GM21367 (cell line): ENCODE measurements around the gene WEE2.
"Not testable (repeated sequence)": the region's sequence is repeated elsewhere in the genome, so short reads cannot be mapped to it uniquely, and the experiment has no call there.

ENCODE experiments used
- ATAC-seq: cut with Tn5 transposase; IDR thresholded peaks from one replicate; pipeline ENCODE4 v1.9.1; 2021; ENCODE audit not compliant: unreplicated experiment

WEE2 gene

DNA sequence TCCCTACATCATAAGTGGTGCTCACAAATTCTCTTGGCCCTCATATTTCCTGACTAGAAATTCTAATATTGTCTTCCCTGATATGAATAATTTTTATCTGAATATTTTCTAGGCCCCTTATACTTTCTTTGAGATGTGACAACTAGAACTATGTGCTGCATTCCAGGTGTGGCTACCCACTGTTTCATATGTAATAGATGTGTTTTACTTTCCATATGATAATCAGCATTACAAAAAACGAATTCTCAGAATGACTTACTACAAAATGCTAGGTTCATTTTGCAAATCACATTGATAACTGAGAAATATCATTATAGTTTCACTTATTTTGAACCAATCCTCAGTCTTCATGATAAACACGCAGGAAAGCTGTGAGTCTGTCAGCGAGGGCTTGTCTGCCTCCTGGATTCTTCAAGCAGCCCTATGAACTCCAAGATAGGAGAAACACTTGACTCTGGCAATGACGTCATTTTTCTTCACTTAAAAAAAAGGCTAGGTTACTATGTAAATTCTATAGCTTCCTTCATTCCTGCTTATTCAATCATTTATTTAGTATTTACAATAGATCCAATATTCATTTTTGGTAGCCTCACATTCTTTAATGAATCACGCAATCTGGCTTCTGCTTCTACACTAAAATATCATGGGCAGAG is 4.6 kb downstream of the WEE2 start:
- no peak for ATAC-seq

GRCh38 chr7:141713890-141714289 is 5.7 kb downstream of the WEE2 start:
- no peak for ATAC-seq

- ATAC-seq = no peak
Observed at GRCh38 chr7:141714571-141714970, 6.4 kb downstream of the WEE2 start.

- ATAC-seq = no peak
Observed at GRCh38 chr7:141715018-141715417, 6.9 kb downstream of the WEE2 start.

DNA sequence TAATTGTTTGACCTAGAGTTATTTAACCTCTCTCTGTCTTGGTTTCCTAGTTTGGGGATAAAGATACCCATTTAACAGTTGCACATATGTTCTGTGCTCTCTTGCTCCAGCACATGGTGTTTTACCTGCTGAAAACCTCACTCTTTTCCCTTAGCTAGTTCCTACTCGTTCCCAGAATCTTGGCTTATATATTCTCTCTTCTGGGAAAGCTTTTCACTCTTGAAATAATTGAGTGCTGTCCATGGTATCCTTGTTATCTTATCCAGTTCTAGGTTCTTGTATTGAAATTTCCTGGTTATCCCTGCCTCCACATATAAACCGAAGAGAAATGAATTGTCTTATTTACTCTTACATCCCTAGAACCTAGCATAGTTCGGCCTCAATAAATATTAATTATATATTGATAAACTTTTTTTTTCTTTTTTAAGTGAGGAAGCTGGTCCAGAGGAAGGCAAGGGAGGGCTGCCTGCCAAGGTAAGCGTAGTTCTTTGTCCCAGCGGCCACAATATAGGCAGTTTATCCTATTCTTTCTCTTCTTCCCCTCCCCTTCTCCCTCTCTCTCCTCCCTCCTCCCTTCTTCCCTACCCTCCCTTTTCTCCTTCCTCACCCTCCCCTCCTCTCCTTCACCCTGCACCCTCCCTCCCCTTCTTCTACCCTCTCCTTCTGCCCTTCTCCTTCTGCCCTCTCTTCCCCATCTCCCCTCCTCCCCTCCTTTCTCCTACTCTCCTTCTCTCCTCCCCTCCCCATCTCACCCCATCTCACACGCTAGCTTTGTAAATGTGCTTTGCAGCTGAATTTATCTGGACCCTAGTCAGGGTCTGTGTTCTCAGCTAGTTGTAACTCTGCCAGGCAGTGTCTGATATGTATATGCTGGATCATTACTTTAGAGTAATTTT is 7.9 kb downstream of the WEE2 start:
- no peak for ATAC-seq

DNA sequence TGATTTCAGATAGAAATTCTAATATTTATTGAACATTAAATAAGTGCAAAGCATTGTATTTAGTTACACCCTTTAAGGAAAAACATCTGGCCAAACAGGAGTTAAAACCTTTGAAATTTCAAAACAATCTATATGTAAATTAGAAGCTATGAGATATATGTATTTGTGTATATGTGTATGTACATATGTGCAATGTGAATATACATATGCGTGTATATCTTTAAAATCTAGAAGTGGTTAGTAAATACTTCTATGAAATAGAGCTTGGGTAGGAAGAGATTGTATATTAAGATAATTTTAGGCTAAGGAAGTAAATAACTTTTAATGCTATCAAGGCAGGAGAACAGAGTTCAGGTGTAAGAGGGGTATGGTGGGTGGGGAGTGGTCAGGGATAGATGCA is 9.3 kb downstream of the WEE2 start:
- ATAC-seq = no peak

DNA sequence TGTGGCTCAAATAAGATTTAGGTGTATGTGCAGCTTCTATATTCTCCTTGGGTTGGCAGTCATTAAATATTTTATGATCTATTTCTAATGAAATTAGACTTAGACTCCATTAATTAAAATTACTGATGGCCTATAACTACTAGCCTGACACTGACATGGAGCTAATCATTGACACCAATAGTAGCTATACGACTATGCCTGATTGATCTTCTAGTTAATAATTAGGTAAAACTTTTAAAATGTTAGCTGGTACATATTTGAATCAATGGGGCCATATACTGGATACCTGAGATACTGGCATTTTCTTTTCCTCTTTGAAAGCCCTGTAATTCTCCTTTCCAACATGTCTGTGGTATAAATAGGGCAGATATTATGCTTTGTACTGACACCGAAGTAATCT is 14.4 kb downstream of the WEE2 start:
- ATAC-seq = no peak

DNA sequence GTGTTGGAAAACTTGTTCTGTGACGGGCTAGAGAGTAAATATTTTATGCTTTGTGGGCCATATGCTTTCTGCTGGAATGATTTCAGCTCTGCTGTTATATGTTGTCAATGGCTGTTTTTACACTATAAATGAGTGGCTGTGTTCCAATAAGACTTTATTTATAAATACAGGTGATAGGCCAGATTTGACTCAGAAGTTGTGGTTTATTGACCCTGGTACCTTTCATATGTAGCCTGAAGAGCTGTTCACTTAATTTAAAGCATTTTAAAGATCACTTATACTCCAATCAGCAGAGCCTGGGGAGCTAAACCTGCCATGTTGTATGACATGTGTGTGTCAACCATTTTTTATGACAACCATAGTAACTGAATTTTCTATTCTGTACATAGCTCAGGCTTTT is 20.9 kb downstream of the WEE2 start:
- no peak for ATAC-seq

GRCh38 chr7:141731476-141732149 is 23.5 kb downstream of the WEE2 start:
- no peak for ATAC-seq

DNA sequence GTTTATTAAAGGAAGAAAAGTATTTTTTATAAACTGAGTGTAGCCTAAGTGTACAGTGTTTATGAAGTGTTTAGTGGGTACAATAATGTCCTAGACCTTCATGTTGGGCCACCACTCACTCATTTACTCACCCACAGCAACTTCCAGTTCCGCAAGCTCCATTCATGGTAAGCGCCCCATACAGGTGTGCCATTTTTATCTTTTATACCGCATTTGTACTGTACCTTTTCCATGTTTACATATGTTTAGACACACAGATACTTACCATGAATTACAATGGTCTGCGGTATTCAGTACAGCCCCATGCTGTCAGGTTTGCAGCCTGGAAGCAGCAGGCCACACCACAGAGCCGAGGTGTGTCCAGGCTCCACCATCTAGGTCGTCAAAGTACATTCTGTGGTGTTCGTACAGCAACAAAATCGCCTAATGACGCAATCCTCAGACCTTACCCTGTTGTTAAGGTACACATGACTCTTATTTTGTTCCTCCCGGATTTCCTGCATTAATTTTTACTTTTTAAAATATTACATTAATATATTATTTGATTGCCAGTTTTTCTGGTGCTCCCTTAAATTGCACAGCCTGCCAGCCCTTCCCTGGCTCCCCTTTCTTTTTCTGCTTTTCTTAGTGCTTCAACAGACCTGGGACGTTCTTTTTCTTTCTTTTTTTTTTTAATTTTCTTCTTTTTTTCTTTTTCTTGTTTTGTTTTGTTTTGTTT is 29.1 kb downstream of the WEE2 start:
- ATAC-seq = no peak

DNA sequence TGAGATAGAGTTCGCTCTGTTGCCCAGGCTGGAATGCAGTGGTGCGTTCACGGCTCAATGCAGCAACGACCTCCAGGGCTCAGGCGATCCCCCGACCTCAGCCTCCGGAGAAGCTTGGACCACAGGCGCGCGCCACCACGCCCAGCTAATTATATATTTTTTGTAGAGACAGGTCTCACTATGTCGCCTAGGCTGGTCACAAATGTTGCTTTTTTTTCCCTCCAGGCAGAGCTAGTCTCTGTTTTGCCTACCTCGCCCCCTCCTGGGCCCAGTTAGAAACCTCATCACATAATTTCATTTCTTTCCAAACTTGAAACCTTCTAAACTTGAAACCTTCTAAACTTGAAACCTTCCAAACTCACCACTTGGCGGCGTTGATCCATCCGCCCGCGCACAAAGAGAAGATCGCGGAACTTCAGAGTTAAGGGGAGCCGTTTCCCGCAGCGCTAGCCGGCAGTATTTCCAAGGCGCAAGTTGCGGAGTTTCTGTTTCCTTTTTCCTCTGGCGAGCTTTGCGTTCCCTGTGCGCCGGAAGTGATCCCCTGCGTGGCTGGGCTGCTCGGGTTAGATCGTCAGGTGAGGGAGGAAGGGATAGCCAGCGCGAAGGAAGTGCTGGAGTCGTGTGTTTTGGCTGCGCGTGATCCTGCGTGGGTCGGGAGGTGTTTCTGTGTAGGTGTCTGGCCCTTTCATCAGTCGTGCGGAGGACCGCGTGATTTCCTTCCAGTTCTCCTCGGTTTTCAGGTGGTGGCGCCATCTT is 29.9 kb downstream of the WEE2 start, which contains the start of gene SSBP1:
SSBP1 (plus strand) TSS at position 523 of the 756 bp plus-strand sequence. CDS start 809 bp downstream, outside the sequence.
- peak; percentile 92 for ATAC-seq

- ATAC-seq = no peak
Observed at GRCh38 chr7:141738592-141739013, 30.4 kb downstream of the WEE2 start.

DNA sequence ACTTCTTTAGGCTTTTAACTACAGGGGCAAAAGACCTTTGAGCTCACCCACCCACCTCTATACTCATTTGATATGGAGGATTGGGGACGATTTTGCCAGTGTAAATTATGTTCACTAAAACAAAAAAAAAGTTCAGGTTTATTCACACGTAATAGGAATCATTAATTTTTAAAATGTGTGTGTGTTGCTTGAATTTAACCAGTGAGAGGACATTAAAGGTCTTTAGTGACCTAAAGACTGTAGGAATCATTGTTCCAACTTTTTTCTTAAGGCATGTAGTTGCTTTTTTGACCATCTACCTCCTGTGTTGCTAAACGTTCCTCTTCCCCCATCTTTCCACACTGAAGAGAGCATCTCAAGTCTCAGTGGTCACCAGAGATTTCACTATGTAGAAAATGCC is 31.1 kb downstream of the WEE2 start:
- ATAC-seq = no peak

DNA sequence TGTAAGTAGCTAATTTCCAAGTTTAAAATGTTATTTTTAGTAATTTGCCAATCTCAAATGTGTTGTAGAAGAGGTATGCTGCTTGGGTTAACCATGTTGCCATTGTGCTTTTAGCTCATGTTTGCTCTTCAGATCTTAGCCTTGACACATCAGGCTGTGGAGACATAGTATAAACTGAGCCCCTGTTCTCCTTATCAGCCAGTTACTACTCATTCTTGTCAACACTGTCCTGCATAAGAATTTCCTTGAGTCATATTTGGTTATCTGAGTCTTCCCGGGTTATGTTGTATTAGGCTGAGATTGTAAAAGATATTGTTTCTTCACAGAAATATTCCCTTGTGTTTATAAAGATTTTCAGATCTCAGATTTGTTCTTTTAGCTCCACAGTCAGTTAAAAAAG is 34.1 kb downstream of the WEE2 start:
- no peak for ATAC-seq

GRCh38 chr7:141744131-141744530 is 36.0 kb downstream of the WEE2 start:
- ATAC-seq = no peak

GRCh38 chr7:141748396-141748795 is 40.2 kb downstream of the WEE2 start:
- no peak for ATAC-seq

GRCh38 chr7:141751904-141752303 is 43.8 kb downstream of the WEE2 start:
- ATAC-seq = not testable (repeated sequence)

DNA sequence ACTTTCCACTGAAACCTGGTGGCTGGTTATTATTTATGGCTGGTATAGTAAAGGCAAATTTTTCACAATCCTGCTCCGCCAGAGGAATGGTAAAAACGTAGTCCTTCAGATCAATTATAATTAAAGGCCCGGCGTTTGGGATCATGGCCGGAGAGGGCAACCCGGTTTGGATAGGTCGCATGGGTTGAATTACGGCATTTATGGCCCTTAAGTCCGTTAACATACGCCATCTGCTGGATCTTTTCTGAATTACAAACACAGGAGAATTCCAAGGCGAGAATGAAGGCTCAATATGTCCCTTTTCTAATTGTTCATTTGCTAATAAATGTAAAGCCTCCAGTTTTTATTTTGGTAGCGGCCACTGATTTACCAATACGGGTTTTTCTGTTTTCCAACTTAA is 44.5 kb downstream of the WEE2 start:
- no peak for ATAC-seq

DNA sequence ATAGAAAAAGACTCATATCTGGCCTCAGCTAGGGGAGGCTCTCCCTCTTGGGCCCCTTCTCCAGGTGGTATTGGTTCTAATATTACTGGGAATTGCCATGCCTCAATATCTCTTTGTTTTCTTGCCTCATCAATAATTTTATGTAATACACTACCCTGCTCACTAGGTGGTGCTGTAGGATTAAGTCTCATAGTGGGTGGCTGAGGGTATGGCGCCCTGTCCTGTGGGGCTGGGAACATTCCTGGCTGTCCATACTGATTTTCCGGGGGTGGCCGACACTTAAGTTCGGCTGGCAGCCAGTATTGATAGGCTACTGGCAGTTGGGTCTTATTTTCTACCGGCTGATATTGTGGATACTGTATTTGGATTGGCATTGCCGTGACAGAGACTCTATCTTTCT is 46.8 kb downstream of the WEE2 start:
- no peak for ATAC-seq

- no peak for ATAC-seq
Observed at GRCh38 chr7:141763797-141764196, 55.6 kb downstream of the WEE2 start, which contains the start of gene TAS2R3. TSS of gene TAS2R3 (plus strand) at chr7:141764097. CDS start at chr7:141764159, 62 bp downstream.
